ENCODE data around the gene CLTC.
"Not testable (repeated sequence)": the region's sequence is repeated elsewhere in the genome, so short reads cannot be mapped to it uniquely, and the experiment has no call there.

CLTC gene

DNA sequence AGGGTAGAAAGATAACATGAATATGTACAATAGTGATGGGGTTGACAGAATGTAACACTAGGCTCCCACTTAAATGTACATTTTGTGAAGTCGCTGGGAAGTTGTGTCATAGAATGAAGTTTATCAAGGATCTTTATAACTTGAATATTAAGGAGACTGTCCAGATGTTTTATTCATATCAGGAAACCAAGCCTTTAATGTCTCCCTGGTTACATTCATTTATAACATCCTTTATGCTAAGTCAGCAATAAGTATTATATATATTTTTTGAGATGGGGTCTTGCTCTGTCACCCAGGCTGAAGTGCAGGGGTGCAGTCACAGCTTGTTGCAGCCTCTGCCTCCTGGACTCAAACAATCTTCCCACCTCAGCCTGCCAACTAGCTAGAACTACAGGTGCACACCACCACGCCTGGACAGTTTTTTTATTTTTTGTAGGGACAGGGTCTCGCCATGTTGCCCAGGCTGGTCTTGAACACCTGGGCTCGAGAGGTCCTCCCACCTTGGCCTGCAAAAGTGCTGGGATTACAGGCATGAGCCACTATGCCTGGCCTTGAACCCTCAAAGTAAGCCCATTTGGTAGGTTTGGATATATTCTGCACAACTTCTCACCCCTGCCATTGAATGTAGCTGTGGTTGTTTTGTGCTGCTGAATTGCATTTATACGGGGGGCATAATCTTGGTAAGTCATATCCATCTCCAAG lies 14.1 kb downstream of the CLTC start:
- DNase-seq (ENCODE audit: low read depth in 3 of 3): no peak

GRCh38 chr17:59634632-59635541 lies 15.2 kb downstream of the CLTC start:
- no peak for DNase-seq (ENCODE audit: low read depth in 3 of 3)

DNA sequence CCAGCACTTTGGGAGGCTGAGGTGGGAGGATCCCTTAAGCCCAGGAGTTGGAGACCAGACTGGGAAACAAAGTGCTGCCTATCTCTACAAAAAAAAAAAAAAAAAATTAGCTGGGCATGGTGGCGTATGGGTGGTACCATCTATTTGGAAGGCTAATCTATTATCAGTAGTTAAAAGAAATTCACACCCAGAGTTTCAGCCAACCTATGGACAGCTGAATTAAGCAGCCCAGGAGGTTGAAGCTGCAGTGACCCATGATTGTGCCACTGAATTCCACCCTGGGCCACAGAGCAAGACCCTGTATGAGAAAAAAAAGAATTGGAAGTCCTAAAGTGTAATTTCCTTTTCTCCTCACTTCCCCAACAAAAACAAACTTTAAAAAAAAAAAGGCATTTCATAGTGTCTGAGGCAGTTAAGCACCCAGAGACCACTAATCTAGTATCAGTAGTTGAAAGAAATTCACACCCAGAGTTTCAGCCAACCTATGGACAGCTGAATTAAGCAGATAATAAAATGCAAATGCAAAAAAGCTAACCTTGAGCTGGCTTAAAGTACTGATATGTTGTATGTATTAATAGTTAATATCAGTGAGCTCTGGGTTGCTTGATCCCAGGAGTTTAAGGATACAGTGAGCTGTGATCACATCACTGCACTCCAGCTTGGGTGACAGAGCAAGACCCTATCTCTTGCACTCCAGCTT lies 18.1 kb downstream of the CLTC start:
- no peak for DNase-seq (ENCODE audit: low read depth in 3 of 3)

- no peak for DNase-seq (ENCODE audit: low read depth in 3 of 3)
Measured at GRCh38 chr17:59638553-59638952, 18.9 kb downstream of the CLTC start.

- no peak for DNase-seq (ENCODE audit: low read depth in 3 of 3)
Measured at GRCh38 chr17:59641799-59642484, 22.2 kb downstream of the CLTC start.

DNA sequence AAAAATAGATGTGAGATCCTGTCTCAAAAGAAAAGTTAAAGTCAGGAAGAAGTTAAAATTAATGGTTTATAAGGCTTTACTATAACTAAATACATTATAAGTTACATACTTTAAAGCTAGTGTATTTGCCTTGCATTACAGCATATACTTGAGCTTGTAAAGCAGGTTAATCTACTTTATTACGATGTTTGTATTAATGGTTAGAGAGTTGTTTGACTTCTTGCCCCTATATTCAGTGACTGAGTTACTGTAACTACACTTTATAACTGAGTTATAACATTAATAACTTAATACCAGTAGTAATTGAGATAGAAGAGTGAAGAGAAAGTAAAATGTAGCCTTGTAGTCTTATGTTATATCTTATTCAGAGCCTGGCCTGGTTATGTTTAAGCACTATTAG lies 22.9 kb downstream of the CLTC start:
- DNase-seq (ENCODE audit: low read depth in 3 of 3): no peak

GRCh38 chr17:59643159-59644140 lies 23.8 kb downstream of the CLTC start:
- no peak for DNase-seq (ENCODE audit: low read depth in 3 of 3)

- no peak for DNase-seq (ENCODE audit: low read depth in 3 of 3)
Measured at GRCh38 chr17:59647288-59647687, 27.6 kb downstream of the CLTC start.

- no peak for DNase-seq (ENCODE audit: low read depth in 3 of 3)
Measured at GRCh38 chr17:59649886-59650285, 30.2 kb downstream of the CLTC start.

DNA sequence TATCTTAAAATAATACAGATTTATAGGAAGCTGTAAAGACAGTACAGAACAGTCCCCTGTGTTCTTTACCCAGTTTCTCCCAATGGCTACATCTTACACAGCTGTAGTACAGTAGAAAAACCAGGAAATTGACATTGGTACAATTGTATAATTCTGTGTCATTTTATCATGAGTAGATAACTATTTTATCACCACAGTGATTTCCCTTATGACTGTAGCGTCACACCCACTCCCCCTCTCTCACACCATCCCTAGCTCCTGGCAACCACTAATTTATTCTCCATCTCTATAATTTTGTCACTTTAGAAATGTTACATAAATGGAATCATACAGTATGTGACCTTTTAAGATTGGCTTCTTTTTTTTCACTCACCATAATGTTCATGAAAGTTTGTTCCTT lies 30.9 kb downstream of the CLTC start:
- DNase-seq (ENCODE audit: low read depth in 3 of 3): no peak

- no peak for DNase-seq (ENCODE audit: low read depth in 3 of 3)
Measured at GRCh38 chr17:59651346-59651745, 31.7 kb downstream of the CLTC start.

GRCh38 chr17:59652119-59652518 lies 32.4 kb downstream of the CLTC start:
- DNase-seq (ENCODE audit: low read depth in 3 of 3): no peak

DNA sequence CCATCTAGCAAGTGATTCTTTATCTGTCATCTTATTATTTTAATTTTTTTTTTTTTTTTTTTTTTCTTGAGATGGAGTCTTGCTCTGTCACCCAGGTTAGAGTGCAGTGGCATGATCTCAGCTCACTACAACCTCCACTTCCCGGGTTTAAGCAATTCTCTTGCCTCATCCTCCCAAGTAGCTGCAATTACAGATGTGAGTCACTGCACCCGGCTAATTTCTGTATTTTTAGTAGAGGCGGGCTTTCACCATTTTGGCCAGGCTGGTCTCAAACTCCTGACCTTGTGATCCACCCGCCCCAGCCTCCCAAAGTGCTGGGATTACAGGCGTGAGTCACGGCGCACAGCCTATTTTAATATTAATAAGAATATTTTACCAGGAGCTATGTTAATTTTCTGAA lies 36.9 kb downstream of the CLTC start:
- DNase-seq (ENCODE audit: low read depth in 3 of 3): not testable (repeated sequence)

DNA sequence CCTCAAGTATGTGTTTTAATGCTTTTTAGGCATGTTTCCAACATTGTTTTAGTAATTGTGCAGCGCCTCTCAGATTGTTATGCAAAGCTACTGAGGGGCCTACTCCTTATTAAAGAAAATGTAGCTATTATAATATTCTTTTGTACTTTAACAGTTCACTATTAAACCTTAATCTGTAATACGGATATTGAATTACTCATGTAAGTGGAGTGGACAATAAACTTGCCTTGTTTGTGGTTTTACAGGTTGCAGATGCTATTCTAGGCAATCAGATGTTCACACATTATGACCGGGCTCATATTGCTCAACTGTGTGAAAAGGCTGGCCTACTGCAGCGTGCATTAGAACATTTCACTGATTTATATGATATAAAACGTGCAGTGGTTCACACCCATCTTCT lies 46.5 kb downstream of the CLTC start:
- DNase-seq (ENCODE audit: low read depth in 3 of 3): no peak

- DNase-seq (ENCODE audit: low read depth in 3 of 3): no peak
Measured at GRCh38 chr17:59668816-59669215, 49.1 kb downstream of the CLTC start.

GRCh38 chr17:59669411-59669810 lies 49.7 kb downstream of the CLTC start:
- DNase-seq (ENCODE audit: low read depth in 3 of 3): no peak

DNA sequence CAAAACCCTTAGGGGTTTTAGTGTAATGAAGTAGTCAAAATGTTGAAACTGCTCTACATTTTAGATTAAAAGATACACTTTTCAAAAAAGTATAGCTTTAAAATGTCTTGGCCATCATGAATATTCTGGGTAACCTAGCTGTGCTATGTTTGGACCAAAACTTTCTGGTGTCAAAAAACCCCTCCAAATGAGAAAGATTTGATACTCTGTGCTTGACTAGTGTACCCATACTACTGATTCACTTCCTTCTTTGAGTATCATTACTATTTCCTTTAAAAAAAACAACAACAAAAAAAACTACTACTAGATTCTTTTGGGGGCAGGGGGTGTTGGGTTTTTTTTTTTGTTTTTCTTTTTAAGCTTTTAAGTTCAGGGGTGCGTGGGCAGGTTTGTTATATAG lies 50.2 kb downstream of the CLTC start:
- DNase-seq (ENCODE audit: low read depth in 3 of 3): no peak

- DNase-seq (ENCODE audit: low read depth in 3 of 3): no peak
Measured at GRCh38 chr17:59671386-59671785, 51.7 kb downstream of the CLTC start.

DNA sequence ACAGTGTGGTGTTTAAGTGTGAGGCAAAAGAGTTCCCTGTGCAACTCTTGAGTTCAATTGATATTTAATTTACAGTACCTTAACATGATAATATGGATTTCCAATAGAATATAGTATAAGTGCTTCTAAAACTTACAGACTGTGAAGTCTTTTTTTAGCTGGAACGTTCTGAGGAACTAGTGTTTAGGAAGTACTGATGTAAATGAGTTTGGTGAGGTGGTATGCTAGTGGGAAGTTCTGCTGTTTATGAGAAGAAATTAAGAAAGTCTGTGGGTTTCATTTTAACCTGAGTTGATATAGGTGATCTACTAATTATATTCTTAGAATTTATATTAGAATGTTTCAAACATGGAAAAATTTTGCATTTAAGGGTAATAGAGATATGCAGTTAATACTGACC lies 55.5 kb downstream of the CLTC start:
- DNase-seq (ENCODE audit: low read depth in 3 of 3): no peak

- no peak for DNase-seq (ENCODE audit: low read depth in 3 of 3)
Measured at GRCh38 chr17:59676716-59677115, 57.0 kb downstream of the CLTC start.

DNA sequence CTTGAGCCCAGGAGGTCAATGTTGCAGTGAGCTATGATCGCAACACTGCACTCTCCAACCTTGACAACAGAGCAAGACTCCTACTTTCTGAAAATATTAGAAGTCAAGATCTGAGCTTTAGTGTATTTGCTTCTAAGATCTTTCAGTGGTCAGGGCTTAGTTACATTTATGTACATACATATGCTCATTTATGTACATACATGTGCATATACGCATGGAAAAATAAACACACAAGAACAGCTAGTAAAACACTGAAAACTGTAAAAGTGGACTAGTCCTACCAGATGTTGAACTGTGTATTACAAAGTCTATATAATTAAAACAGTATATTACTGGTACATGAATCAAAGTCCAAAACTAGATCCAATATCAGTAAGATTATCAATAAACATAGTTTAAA lies 59.2 kb downstream of the CLTC start:
- no peak for DNase-seq (ENCODE audit: low read depth in 3 of 3)

Data from stimulated activated CD4-positive, alpha-beta T cell treated with anti-CD3 and anti-CD28 coated beads, TNF-alpha, amount 100 ng/mL, for 24 hours (primary cell).